ENCODE data around the gene TSGA10. TPM values are rescaled to one million over a fixed set of nuclear protein-coding genes. Genes with fewer than 3 reads are reported as not detected.

TSGA10 gene
- total and polyA plus RNA-seq, 8 donors, result 3.5 to 10.1 (median 6.5) TPM

DNA sequence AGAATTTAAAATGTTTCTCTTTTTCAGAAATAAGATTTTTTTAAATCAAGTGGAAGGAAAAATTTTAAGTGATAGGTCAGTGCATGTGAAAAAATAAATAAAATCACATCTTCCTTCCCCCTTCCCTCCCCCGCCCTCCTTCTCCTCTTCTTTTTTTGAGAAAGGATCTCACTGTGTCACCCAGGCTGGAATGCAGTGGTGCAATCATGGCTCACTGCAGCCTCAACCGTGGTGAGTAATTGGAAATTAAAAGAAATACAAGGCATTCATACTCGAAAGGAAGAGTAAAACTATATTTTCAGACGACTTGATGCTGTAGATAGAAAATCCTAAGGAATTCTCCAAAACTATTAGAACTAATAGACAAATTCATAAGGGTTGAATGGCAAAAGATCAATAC is 201.8 kb downstream of the TSGA10 start:
- H3K27me3 ChIP-seq, result no peaks in the 10 kb centered on the region
- intact Hi-C loops (cut with DNase I), result no loop called here
- no peak overlapping the region for H3K4me3 ChIP-seq
- no peaks in the 10 kb centered on the region for H3K9me3 ChIP-seq
- no peak for FAIRE-seq
- no peaks in the 10 kb centered on the region for H3K36me3 ChIP-seq
- no peak for DNase-seq
- TF ChIP-seq, protein P1, sequence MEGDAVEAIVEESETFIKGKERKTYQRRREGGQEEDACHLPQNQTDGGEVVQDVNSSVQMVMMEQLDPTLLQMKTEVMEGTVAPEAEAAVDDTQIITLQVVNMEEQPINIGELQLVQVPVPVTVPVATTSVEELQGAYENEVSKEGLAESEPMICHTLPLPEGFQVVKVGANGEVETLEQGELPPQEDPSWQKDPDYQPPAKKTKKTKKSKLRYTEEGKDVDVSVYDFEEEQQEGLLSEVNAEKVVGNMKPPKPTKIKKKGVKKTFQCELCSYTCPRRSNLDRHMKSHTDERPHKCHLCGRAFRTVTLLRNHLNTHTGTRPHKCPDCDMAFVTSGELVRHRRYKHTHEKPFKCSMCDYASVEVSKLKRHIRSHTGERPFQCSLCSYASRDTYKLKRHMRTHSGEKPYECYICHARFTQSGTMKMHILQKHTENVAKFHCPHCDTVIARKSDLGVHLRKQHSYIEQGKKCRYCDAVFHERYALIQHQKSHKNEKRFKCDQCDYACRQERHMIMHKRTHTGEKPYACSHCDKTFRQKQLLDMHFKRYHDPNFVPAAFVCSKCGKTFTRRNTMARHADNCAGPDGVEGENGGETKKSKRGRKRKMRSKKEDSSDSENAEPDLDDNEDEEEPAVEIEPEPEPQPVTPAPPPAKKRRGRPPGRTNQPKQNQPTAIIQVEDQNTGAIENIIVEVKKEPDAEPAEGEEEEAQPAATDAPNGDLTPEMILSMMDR (IDR thresholded peaks at IDR 0.05), result no peak
- peaks cover 0 to 6% (median 0%) of the 10 kb centered on the region in 3 donors for H3K4me1 ChIP-seq
- no peak for ATAC-seq
- H3K27ac ChIP-seq, result no peak overlapping the region
- WGBS, 2 donors, result 61 to 74% methylated on average over 4 of the region's 4 CpGs

DNA sequence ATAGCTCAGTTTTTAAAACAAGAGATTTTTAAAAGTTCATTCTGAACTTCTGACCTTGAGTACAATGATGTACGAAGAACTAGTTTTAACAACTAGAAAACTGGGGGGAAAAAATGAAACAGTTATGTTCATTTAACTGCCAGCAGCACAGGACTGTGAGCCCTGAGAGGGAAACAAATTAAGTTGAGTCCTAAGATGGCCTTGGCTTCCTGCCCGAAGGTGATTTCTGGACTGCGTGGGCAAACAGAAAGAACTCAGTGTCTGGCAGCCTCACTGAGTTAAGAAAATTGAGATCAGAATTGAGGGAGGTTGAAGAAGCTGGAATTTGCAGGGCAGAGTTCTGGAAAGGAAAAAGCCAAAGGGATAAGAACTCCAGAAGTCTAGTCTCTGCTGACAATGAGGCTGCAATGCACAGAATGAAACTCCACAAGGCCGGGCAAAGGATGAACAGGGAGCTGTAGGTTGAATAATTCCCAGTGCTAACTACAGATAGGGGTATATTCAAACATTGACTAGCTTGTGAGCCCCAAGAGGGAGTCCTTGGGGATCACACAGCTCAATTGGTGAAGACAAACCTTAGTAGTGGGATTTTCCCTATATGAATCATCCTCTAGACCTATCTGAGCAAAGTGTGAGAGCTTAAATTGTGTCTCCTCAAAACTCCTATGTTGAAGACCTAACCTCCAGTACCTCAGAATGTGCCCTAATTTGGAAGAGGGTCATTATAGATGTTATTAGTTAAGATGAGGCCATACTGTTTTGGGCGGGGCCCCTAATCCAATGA is 205.6 kb downstream of the TSGA10 start:
- H3K27ac ChIP-seq, result no peak overlapping the region
- TF ChIP-seq, protein P1 (IDR thresholded peaks at IDR 0.05), result no peak
- no peaks in the 10 kb centered on the region for H3K36me3 ChIP-seq
- H3K27me3 ChIP-seq, result no peaks in the 10 kb centered on the region
- ATAC-seq (peak; percentile 46 to 87 (median 66)), DNase-seq (peak in 4 of 6 donors; percentile 27 to 58 (median 40)), FAIRE-seq (no peak)
- H3K9me3 ChIP-seq, result no peaks in the 10 kb centered on the region
- WGBS, 2 donors, result 43 to 46% methylated on average over 5 of the region's 5 CpGs
- H3K4me3 ChIP-seq, result no peak overlapping the region
- intact Hi-C loops (cut with DNase I), result no loop called here
- H3K4me1 ChIP-seq, result peaks cover 0 to 6% (median 0%) of the 10 kb centered on the region in 3 donors

DNA sequence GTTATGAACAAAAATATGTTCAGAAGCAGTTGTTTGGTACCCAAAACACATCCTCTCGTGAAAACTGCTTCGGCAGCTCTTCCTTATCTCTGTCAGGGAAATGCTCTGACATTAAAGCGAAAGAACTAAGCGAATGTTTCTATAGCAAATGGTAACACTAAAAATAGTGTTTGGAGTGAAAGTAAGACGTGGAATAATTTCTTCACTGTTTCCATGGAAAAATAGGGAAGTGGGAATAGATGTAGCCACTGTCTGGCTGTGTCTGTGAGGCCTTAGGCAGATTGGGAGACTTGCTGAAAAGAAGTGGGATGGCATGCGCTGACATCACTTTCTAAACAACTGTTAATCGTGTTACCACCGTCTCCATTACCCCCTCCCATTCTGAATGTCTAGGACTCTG is 207.2 kb downstream of the TSGA10 start:
- WGBS, 2 donors, result 87 to 90% methylated on average over 8 of the region's 8 CpGs
- Histone ChIP-seq H3K36me3 (no peaks in the 10 kb centered on the region), H3K9me3 (no peaks in the 10 kb centered on the region), H3K4me1 (peaks cover 0 to 6% (median 0%) of the 10 kb centered on the region in 3 donors), H3K27me3 (no peaks in the 10 kb centered on the region), H3K4me3 (no peak overlapping the region), H3K27ac (no peak overlapping the region)
- FAIRE-seq (no peak), ATAC-seq (no peak), DNase-seq (no peak)
- TF ChIP-seq, protein P1 (IDR thresholded peaks at IDR 0.05), result no peak
- intact Hi-C loops (cut with DNase I), result no loop called here

Other genes with a start within 250 kb of the TSGA10 start
- gene CRACDL, start 218.7 kb downstream of the TSGA10 start, total RNA-seq, result 10 to 100 TPM in 1 of 6 donors, 1 to 10 TPM in 5; 4.1 to 11.0 (median 6.2) TPM
- 1 to 10 TPM; 3.6 to 5.3 TPM for gene CRACDL, start 218.7 kb downstream of the TSGA10 start, polyA plus RNA-seq
- 1 to 10 TPM in 5 of 6 donors, under 1 TPM in 1; 0.63 to 3.1 (median 1.5) TPM for gene C2orf15, start 13.2 kb downstream of the TSGA10 start, total RNA-seq
- 1 to 10 TPM; 1.4 to 5.2 TPM for gene C2orf15, start 13.2 kb downstream of the TSGA10 start, polyA plus RNA-seq
- 1 to 10 TPM; 3.1 to 4.2 (median 3.8) TPM for gene LIPT1, start within 50 bp of the TSGA10 start, total RNA-seq
- gene LIPT1, start within 50 bp of the TSGA10 start, polyA plus RNA-seq, result 10 to 100 TPM in 1 of 2 donors, 1 to 10 TPM in 1; 7.0 to 10.5 TPM
- 10 to 100 TPM in 1 of 6 donors, 1 to 10 TPM in 5; 5.6 to 13.9 (median 7.5) TPM for gene MITD1, start 26.1 kb upstream of the TSGA10 start, total RNA-seq
- 10 to 100 TPM; 20.7 to 27.0 TPM for gene MITD1, start 26.1 kb upstream of the TSGA10 start, polyA plus RNA-seq
- gene MRPL30, start 26.2 kb upstream of the TSGA10 start, total RNA-seq, result 10 to 100 TPM in 5 of 6 donors, 1 to 10 TPM in 1; 8.8 to 14.8 (median 12.2) TPM
- gene MRPL30, start 26.2 kb upstream of the TSGA10 start, polyA plus RNA-seq, result 10 to 100 TPM in 1 of 2 donors, 1 to 10 TPM in 1; 9.4 to 11.6 TPM
- not detected for gene LYG2, start 100.7 kb upstream of the TSGA10 start, total RNA-seq
- under 1 TPM in 1 of 2 donors, not detected in 1; 0.16 TPM for gene LYG2, start 100.7 kb upstream of the TSGA10 start, polyA plus RNA-seq
- under 1 TPM in 4 of 6 donors, not detected in 2; 0.17 to 0.75 (median 0.30) TPM for gene LYG1, start 146.3 kb upstream of the TSGA10 start, total RNA-seq
- 1 to 10 TPM; 2.9 to 3.0 TPM for gene LYG1, start 146.3 kb upstream of the TSGA10 start, polyA plus RNA-seq
- gene TXNDC9, start 181.4 kb upstream of the TSGA10 start, total RNA-seq, result 10 to 100 TPM in 1 of 6 donors, 1 to 10 TPM in 5; 4.2 to 10.8 (median 7.6) TPM
- gene TXNDC9, start 181.4 kb upstream of the TSGA10 start, polyA plus RNA-seq, result 10 to 100 TPM in 1 of 2 donors, 1 to 10 TPM in 1; 7.0 to 12.7 TPM
- gene EIF5B, start 182.4 kb upstream of the TSGA10 start, total RNA-seq, result 10 to 100 TPM; 15.2 to 32.1 (median 22.8) TPM
- 10 to 100 TPM; 16.3 to 55.1 TPM for gene EIF5B, start 182.4 kb upstream of the TSGA10 start, polyA plus RNA-seq